ENCODE measurements around the gene EIPR1. TPM values are rescaled to one million over a fixed set of nuclear protein-coding genes. Genes with fewer than 3 reads are reported as not detected.

The EIPR1 gene
- 54.5 and 69.5 TPM in 2 replicates for total RNA-seq (2014; rRNA removed; shearing (Covaris generic))

GRCh38 chr2:3377612-3378432, at the start of gene EIPR1:
Gene EIPR1, minus strand, starts transcription at chr2:3377818. Its CDS starts 129 bp downstream, at chr2:3377689.
- DNase-seq (ENCODE audit: low spot score), result peak; percentile 97
- in situ Hi-C loops (cut with HindIII; ENCODE audit: low sequenced_read_pairs), result no loop called here

GRCh38 chr2:3427272-3427671, 49.7 kb upstream of the EIPR1 start:
- in situ Hi-C loops (cut with HindIII; ENCODE audit: low sequenced_read_pairs), result no loop called here
- no peak for DNase-seq (ENCODE audit: low spot score)

- in situ Hi-C loops (cut with HindIII; ENCODE audit: low sequenced_read_pairs), result no loop called here
- no peak for DNase-seq (ENCODE audit: low spot score)
Observed at GRCh38 chr2:3426615-3427014, 49.0 kb upstream of the EIPR1 start.

GRCh38 chr2:3424171-3424795, 46.7 kb upstream of the EIPR1 start:
- in situ Hi-C loops (cut with HindIII; ENCODE audit: low sequenced_read_pairs), result no loop called here

GRCh38 chr2:3423492-3424170, 46.0 kb upstream of the EIPR1 start:
- DNase-seq (ENCODE audit: low spot score), result peak; percentile 62
- in situ Hi-C loops (cut with HindIII; ENCODE audit: low sequenced_read_pairs), result no loop called here

More at GRCh38 chr2:3424171-3424795, 46.7 kb upstream of the EIPR1 start:
- no peak for DNase-seq (ENCODE audit: low spot score)

GRCh38 chr2:3422161-3422779, 44.7 kb upstream of the EIPR1 start:
- no peak for DNase-seq (ENCODE audit: low spot score)
- in situ Hi-C loops (cut with HindIII; ENCODE audit: low sequenced_read_pairs), result no loop called here

- in situ Hi-C loops (cut with HindIII; ENCODE audit: low sequenced_read_pairs), result no loop called here
- DNase-seq (ENCODE audit: low spot score), result no peak
Observed at GRCh38 chr2:3421580-3421979, 44.0 kb upstream of the EIPR1 start.

GRCh38 chr2:3420769-3421397, 43.3 kb upstream of the EIPR1 start:
- DNase-seq (ENCODE audit: low spot score), result no peak
- in situ Hi-C loops (cut with HindIII; ENCODE audit: low sequenced_read_pairs), result no loop called here

- DNase-seq (ENCODE audit: low spot score), result no peak
- in situ Hi-C loops (cut with HindIII; ENCODE audit: low sequenced_read_pairs), result no loop called here
Observed at GRCh38 chr2:3420076-3420768, 42.6 kb upstream of the EIPR1 start.

- in situ Hi-C loops (cut with HindIII; ENCODE audit: low sequenced_read_pairs), result no loop called here
- no peak for DNase-seq (ENCODE audit: low spot score)
Observed at GRCh38 chr2:3418766-3419404, 41.3 kb upstream of the EIPR1 start.

- DNase-seq (ENCODE audit: low spot score), result peak; percentile 47
- in situ Hi-C loops (cut with HindIII; ENCODE audit: low sequenced_read_pairs), result no loop called here
Observed at GRCh38 chr2:3414133-3414860, 36.7 kb upstream of the EIPR1 start.

GRCh38 chr2:3413697-3414096, 36.1 kb upstream of the EIPR1 start:
- DNase-seq (ENCODE audit: low spot score), result no peak
- in situ Hi-C loops (cut with HindIII; ENCODE audit: low sequenced_read_pairs), result no loop called here

GRCh38 chr2:3411103-3411502, 33.5 kb upstream of the EIPR1 start:
- no peak for DNase-seq (ENCODE audit: low spot score)
- in situ Hi-C loops (cut with HindIII; ENCODE audit: low sequenced_read_pairs), result no loop called here

- no peak for DNase-seq (ENCODE audit: low spot score)
- in situ Hi-C loops (cut with HindIII; ENCODE audit: low sequenced_read_pairs), result no loop called here
Observed at GRCh38 chr2:3409627-3410170, 32.1 kb upstream of the EIPR1 start.

- no peak for DNase-seq (ENCODE audit: low spot score)
- in situ Hi-C loops (cut with HindIII; ENCODE audit: low sequenced_read_pairs), result no loop called here
Observed at GRCh38 chr2:3408781-3409180, 31.2 kb upstream of the EIPR1 start.

GRCh38 chr2:3406501-3406900, 28.9 kb upstream of the EIPR1 start:
- no peak for DNase-seq (ENCODE audit: low spot score)
- in situ Hi-C loops (cut with HindIII; ENCODE audit: low sequenced_read_pairs), result no loop called here

- DNase-seq (ENCODE audit: low spot score), result no peak
- in situ Hi-C loops (cut with HindIII; ENCODE audit: low sequenced_read_pairs), result no loop called here
Observed at GRCh38 chr2:3405876-3406275, 28.3 kb upstream of the EIPR1 start.
